Measurements from ENCODE around the gene SLC25A41. TPM values are rescaled to one million over a fixed set of nuclear protein-coding genes. Genes with fewer than 3 reads are reported as not detected.

SLC25A41 gene
- total RNA-seq, 1 donor, result not detected

- Histone ChIP-seq H3K36me3 (ENCODE audit: insufficient read depth, low read length) (peaks cover 2% of the 10 kb centered on the region), H3K4me2 (ENCODE audit: insufficient read depth, low read length) (no peak overlapping the region), H4K20me1 (ENCODE audit: insufficient read depth, low read length) (no peaks in the 10 kb centered on the region), H3K4me1 (ENCODE audit: insufficient read depth, low read length) (peaks cover 8% of the 10 kb centered on the region), H3K27ac (ENCODE audit: low read depth, low read length) (no peak overlapping the region), H3K9me3 (ENCODE audit: low read depth, low read length) (peaks cover 2% of the 10 kb centered on the region), H3K4me3 (ENCODE audit: insufficient read depth, low read length) (no peak overlapping the region), H3K27me3 (ENCODE audit: insufficient read depth, low read length) (no peaks in the 10 kb centered on the region), H2AFZ (ENCODE audit: low read length) (no peak overlapping the region), H3K79me2 (ENCODE audit: insufficient read depth, low read length) (no peaks in the 10 kb centered on the region)
- no peak for TF ChIP-seq CTCF (IDR thresholded peaks at IDR 0.05; ENCODE audit: extremely low read depth, low read depth, low read length)
- DNase-seq (ENCODE audit: insufficient read length, low spot score, missing footprints), result peak; percentile 13
These were observed 22.4 kb upstream of the SLC25A41 start for GRCh38 chr19:6455924-6456323.

GRCh38 chr19:6453951-6454565 is 20.5 kb upstream of the SLC25A41 start:
- peak; percentile 38 for DNase-seq (ENCODE audit: insufficient read length, low spot score, missing footprints)
- TF ChIP-seq CTCF (IDR thresholded peaks at IDR 0.05; ENCODE audit: extremely low read depth, low read depth, low read length), result no peak
- H3K36me3 ChIP-seq (ENCODE audit: insufficient read depth, low read length), result peaks cover 2% of the 10 kb centered on the region
- no peaks in the 10 kb centered on the region for H3K4me1 ChIP-seq (ENCODE audit: insufficient read depth, low read length)
- H3K4me2 ChIP-seq (ENCODE audit: insufficient read depth, low read length), result no peak overlapping the region
- H3K27ac ChIP-seq (ENCODE audit: low read depth, low read length), result no peak overlapping the region
- H2AFZ ChIP-seq (ENCODE audit: low read length), result no peak overlapping the region
- H3K9me3 ChIP-seq (ENCODE audit: low read depth, low read length), result peaks cover 2% of the 10 kb centered on the region
- H3K4me3 ChIP-seq (ENCODE audit: insufficient read depth, low read length), result no peak overlapping the region
- no peaks in the 10 kb centered on the region for H3K27me3 ChIP-seq (ENCODE audit: insufficient read depth, low read length)
- H4K20me1 ChIP-seq (ENCODE audit: insufficient read depth, low read length), result no peaks in the 10 kb centered on the region
- no peaks in the 10 kb centered on the region for H3K79me2 ChIP-seq (ENCODE audit: insufficient read depth, low read length)

DNA sequence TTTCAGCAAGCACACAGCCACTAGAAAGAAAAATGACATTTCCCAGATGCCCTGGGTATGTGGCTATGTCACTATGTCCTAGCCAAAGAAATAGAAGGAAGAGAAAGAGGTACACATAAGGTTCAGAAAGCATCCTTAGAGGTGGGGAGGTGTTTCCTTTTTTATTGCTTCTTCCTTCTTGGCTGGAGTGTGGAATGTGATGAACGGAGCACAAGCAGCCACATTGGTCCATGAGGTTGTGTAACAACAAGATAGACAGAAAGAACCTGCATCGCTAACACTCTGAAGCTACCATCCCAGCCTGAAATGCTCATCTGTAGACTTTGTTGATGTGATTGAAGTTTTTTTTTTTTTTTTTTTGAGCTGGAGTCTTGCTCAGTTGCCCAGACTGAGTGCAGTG is 19.3 kb upstream of the SLC25A41 start:
- peaks cover 2% of the 10 kb centered on the region for H3K9me3 ChIP-seq (ENCODE audit: low read depth, low read length)
- H2AFZ ChIP-seq (ENCODE audit: low read length), result no peak overlapping the region
- DNase-seq (ENCODE audit: insufficient read length, low spot score, missing footprints), result peak; percentile 44
- no peaks in the 10 kb centered on the region for H4K20me1 ChIP-seq (ENCODE audit: insufficient read depth, low read length)
- H3K79me2 ChIP-seq (ENCODE audit: insufficient read depth, low read length), result no peaks in the 10 kb centered on the region
- H3K4me2 ChIP-seq (ENCODE audit: insufficient read depth, low read length), result no peak overlapping the region
- H3K4me1 ChIP-seq (ENCODE audit: insufficient read depth, low read length), result no peaks in the 10 kb centered on the region
- peaks cover 2% of the 10 kb centered on the region for H3K36me3 ChIP-seq (ENCODE audit: insufficient read depth, low read length)
- no peak overlapping the region for H3K27ac ChIP-seq (ENCODE audit: low read depth, low read length)
- no peak for TF ChIP-seq CTCF (IDR thresholded peaks at IDR 0.05; ENCODE audit: extremely low read depth, low read depth, low read length)
- no peaks in the 10 kb centered on the region for H3K27me3 ChIP-seq (ENCODE audit: insufficient read depth, low read length)
- H3K4me3 ChIP-seq (ENCODE audit: insufficient read depth, low read length), result no peak overlapping the region

GRCh38 chr19:6452223-6452614 is 18.7 kb upstream of the SLC25A41 start:
- DNase-seq (ENCODE audit: insufficient read length, low spot score, missing footprints), result no peak
- no peak overlapping the region for H3K27ac ChIP-seq (ENCODE audit: low read depth, low read length)
- H3K4me1 ChIP-seq (ENCODE audit: insufficient read depth, low read length), result no peaks in the 10 kb centered on the region
- H3K9me3 ChIP-seq (ENCODE audit: low read depth, low read length), result peaks cover 2% of the 10 kb centered on the region
- H3K4me2 ChIP-seq (ENCODE audit: insufficient read depth, low read length), result no peak overlapping the region
- no peaks in the 10 kb centered on the region for H3K79me2 ChIP-seq (ENCODE audit: insufficient read depth, low read length)
- H3K4me3 ChIP-seq (ENCODE audit: insufficient read depth, low read length), result no peak overlapping the region
- H4K20me1 ChIP-seq (ENCODE audit: insufficient read depth, low read length), result no peaks in the 10 kb centered on the region
- no peak for TF ChIP-seq CTCF (IDR thresholded peaks at IDR 0.05; ENCODE audit: extremely low read depth, low read depth, low read length)
- H3K27me3 ChIP-seq (ENCODE audit: insufficient read depth, low read length), result no peaks in the 10 kb centered on the region
- no peak overlapping the region for H2AFZ ChIP-seq (ENCODE audit: low read length)
- H3K36me3 ChIP-seq (ENCODE audit: insufficient read depth, low read length), result peaks cover 2% of the 10 kb centered on the region

Data from osteoblast (primary cell).